ENCODE data around the gene IQGAP2.

DNA sequence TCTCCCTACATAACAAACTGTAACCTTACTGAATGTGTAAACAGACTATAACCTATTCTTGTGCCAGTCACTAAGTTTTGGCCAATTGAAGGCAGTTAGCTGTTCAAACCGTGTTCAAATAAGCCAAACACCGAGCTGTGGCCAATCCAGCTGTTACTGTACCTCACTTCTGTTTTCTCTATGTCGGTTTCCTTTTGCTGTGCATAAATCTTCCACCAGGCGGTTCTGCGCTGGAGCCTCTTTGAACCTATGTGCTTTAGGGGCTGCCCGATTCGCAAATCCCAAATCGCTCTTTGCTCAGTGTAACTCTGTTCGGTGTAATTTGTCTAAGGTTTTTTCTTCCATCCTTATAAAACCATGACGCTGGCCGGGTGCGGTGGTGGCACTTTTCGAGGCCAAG is 344.6 kb downstream of the IQGAP2 start:
- TF ChIP-seq EZH2 (IDR thresholded peaks at IDR 0.05) (no peak), POLR2AphosphoS5 (IDR thresholded peaks at IDR 0.05; ENCODE audit: borderline replicate concordance, low read depth, low read length) (no peak)
